Right renal pelvis (tissue), 4 donors: ENCODE measurements around the gene SCN3B. TPM values are rescaled to one million over a fixed set of nuclear protein-coding genes. Genes with fewer than 3 reads are reported as not detected.
"Not testable (repeated sequence)": the region's sequence is repeated elsewhere in the genome, so short reads cannot be mapped to it uniquely, and the experiment has no call there.

Experiments used
- DNase-seq, 4 donors: peaks; one replicate each; pipeline ENCODE4 v3.0.0-alpha.2; 2013; ENCODE audit warnings: low read depth in 4 of 4, low spot score in 3 of 4, missing footprints in 1 of 4
- polyA plus RNA-seq, 4 donors: library from polyadenylated mRNA; unstranded; fragments of 120-200 nt; gene quantifications; one replicate each; pipeline ENCODE4 v1.2.1, GENCODE V29; 2013; ENCODE audit not compliant: insufficient read length in 4 of 4

SCN3B gene
- polyA plus RNA-seq, 4 donors = 1.4 to 1.9 (median 1.6) TPM

DNA sequence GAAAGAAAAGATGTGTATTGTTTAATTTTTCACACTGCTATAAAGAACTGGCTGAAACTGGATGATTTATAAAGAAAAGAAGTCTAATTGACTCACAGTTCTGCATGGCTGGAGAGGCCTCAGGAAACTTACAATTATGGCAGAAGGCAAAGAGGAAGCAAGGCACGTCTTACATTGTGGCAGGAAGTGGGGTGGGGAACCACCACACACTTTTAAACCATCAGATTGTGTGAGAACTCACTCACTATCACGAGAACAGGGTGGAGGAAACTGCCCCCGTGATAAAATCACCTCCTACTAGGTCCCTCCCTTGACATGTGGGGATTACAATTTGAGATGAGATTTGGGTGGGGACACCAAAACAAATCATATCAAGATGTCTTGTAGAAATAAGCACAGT, 5.5 kb upstream of the SCN3B start:
- not testable (repeated sequence) for DNase-seq

DNA sequence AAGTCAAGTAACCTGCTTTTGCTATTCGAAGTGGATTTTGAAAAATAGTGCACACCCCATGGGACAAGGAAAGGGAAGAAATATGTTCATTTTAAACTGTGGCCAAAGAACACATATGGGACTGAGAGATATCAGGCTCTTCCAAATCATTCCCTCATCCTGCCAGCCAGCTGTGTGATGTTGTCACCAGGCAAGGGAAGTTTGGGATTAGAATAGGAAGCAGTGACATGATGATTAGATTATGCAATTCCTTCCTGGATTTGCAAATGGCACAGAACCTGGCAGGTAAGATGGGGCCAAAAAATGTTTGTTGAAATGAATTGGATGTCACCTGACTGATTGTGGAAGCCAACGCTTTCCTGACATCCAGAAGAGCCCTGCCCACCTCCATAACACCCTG, 4.9 kb upstream of the SCN3B start:
- DNase-seq = no peak

DNA sequence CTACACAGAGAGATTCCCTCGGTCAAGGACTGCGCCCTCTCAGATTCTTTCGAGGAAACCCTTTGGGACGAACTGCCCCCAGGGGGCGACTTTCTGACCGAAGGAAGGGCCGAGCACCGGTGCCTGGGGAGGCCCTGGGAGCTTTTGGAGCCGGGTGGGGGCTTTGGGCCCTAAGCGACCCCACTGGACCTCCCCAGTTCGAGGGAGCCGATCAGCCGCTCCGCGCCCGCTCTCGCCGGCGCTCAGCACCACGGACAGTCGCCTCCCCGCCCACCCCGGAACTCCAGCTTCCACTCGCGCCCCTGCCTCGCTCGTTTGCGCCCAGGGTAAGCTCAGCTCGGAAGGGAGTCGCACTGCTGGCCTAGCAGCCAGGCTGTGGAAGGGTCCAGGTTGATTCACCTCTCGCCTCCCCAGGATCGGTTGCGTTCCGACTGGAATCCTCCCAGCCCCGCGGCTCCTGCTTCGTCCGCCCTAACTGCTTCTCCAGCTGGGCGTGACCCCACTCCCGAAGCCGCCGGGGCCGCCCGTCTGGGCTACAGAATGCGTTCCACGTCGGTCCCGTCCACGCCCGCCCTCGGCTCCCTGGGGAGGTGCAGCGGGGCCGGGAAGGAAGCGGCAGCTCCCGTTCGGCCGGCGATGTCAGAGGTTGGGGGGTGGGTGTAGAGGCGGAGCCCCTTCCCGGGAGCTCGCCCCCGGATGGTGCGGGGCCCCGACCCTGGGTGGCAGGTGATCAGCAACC, 428 bp downstream of the SCN3B start:
- peak in 2 of 4 donors; percentile 29 to 57 for DNase-seq

DNA sequence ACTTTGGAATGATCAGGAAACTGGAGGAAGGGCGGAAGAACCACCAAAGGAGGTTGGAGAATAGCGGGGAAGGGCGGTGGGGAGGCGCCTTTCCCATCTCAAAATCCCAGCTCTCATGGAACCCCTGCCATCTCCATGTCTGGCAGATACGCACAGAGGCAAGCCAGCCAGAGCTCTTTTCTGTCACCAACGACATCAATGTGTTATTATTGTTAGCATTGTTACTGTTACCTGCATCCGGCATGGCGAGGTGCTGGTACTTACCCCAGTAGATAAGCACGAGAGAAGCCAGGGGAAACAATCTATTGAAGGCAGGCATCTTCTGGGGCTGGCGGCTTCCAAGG, 969 bp downstream of the SCN3B start:
- no peak for DNase-seq

DNA sequence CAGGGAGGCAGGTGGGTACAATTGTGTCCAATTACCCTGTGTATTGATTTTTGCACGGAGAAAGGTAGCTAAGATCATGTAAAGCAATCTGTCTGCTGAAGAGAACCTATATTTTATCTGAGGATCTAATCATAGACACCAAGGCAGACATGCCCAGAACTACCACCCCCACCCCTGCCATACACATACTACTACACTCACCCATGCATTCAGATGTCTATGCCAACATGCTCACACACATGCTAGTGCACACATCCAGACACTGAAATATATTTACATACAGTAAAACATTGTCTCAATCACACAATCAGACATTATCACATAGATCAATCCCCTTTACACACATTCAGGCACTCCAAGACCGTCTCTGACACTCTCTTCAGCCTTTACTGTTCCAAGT, 1.8 kb downstream of the SCN3B start:
- no peak for DNase-seq

DNA sequence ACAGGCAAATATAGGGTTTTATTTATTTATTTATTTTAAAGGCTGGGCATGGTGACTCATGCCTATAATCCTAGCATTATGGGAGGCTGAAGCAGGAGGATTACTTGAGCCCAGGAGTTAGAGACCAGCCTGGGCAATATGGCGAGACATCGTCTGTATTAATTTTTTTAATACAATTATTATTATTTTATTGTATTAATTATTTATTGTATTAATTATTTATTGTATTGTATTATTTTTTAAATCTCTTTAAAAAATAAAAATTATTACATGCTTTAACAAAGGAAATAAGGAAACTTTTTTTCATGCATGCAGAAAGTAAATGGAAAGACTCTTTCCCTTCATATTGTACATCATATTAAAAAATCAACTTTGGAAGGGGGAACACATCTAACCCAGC, 3.5 kb downstream of the SCN3B start:
- DNase-seq = no peak

DNA sequence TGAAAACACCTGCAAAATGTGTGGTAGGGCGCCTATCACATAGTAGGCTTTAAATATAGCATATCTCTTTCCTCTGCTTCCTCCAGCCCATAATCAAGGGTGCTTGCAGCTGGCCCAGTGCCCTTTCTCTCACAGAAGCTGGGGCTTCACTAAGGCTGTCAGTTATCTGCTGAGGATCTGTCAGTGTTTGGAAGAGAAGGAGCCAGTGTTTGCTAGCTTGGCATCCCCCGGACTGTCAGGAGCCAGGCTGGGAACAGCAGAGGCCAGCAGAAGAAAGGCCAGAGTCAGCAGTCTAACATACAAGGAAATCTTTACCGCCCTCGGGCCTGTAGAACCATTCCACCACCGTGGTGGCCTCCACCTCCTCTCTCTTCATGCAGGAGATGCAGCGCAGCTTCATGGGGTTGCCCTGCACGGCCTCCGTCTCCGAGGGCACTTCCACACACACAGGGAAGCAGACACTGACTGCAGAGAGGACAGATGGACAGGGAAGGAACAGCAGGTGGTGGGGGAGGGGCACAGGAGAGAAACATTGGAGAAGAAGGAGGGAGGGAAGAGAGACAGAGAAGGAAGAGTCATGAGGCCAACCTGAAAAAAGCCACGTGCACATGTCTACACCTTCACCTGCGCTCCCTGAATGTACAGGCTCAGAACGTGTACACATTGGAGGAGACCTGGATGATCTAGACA, 9.0 kb downstream of the SCN3B start:
- no peak for DNase-seq

DNA sequence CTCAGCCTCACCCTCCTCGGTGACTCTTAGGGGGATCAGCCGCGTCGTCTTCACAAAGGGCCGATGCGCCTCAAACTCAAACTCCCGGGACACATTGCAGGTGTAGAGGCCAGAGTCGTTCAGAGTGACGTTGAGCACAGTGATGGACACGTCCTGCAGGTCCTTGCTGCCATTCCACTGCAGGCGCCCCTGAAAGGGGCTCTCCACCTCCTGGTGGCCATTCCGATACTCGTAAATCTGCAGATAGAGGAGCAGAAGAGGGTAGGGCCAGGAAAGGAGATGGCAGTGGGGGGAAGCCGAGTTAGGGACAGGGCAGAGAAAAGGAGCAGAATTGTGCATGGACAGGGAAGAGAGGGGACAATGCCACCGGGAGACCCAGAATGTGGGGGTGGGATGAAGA, 12.0 kb downstream of the SCN3B start:
- no peak for DNase-seq

DNA sequence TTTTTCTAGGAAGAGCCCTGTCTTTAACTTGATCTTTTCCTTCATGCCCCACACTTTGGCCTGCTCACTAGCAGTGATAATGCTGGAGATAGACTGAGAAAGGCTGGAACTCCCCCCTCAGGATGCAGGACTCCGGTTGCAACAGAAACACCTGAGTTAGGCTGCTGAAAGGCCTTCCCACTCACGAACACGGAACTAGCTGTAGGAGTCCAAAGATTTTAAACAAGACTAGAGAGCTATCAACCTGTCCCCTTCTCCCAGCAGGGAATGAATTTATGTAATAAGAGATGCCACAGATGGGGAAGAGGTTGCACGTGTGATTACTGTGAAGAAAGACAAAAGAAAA, 13.0 kb downstream of the SCN3B start:
- no peak for DNase-seq

DNA sequence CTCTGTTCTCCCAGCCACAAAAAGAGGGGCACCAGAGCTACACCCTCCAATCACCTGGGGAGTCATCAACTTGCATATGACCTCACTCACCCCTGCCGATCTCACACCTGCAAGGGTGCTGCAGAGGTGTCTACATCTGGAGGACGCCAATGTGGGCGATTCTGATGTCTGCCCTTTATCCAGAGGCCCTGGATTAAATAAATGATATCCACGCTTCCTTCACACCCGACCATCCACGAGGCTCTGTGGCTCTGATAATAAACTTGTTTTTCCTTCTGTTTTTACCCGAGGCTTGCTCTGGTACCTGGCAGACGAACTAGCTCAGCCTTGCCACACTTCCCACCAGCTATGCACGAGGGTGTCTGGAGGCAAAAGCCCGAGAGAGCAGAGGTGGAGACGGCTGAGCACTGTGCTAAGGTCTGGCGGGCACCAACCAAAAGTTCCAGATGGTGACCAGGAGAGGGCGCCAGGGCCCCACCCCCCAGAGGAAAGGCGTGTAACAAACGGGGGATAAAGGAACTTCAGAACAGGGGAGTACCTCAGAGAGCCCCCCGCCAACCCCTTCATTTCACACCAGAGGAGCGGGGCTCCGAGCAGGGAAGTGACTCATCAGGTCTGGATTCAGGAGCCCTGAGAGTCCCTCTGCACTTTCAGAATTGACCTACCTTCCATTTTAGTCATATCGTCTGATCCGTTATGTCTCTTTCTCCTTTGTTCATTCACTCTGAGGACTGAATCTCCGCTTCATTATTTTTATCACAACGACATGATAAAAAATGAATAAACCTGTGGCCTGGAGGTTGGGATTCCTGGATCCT, 13.5 kb downstream of the SCN3B start:
- peak in 1 of 4 donors; percentile 10 for DNase-seq

DNA sequence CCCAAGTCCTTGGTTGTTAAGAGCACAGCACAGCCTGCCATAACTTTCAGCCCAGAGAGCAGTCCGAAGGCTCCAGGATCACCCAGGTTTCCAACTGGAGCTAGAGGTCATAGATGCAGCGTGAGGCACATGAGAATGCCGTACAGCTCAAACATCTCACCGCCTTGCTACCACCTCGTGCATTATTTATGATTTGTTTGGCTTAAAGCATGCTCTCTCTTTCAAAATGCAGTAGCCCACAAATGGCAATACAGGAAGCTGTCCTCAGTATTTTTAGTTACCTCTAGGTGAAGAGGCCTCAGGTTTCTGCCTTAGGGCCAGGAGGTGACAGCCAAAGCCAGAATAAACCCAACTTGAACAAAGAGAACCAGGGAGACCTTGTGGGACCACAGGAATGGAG, 14.4 kb downstream of the SCN3B start:
- no peak for DNase-seq

DNA sequence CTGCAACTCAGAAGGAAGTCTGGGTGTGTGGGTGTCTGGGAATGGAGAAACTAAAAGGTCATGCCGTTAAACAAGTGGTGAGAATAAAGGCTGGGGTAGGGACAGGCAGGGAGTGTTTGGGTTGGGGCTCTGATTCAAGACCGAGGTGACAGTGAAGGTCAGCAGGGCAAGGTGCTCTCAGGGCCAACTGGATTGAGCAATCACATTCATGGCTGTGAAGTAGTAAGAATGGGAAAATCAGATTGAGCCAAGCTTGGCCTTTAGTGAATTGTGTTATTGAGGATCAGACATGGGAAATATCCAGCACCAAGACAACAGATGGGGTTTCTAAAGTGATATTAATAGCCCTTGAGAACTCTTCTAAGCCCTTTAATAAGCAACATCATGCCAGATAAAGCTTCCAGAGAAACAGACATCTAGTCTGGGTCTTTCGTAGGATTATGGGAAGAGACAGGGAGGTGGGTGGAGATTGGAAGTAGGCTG, 24.3 kb downstream of the SCN3B start:
- DNase-seq = no peak

DNA sequence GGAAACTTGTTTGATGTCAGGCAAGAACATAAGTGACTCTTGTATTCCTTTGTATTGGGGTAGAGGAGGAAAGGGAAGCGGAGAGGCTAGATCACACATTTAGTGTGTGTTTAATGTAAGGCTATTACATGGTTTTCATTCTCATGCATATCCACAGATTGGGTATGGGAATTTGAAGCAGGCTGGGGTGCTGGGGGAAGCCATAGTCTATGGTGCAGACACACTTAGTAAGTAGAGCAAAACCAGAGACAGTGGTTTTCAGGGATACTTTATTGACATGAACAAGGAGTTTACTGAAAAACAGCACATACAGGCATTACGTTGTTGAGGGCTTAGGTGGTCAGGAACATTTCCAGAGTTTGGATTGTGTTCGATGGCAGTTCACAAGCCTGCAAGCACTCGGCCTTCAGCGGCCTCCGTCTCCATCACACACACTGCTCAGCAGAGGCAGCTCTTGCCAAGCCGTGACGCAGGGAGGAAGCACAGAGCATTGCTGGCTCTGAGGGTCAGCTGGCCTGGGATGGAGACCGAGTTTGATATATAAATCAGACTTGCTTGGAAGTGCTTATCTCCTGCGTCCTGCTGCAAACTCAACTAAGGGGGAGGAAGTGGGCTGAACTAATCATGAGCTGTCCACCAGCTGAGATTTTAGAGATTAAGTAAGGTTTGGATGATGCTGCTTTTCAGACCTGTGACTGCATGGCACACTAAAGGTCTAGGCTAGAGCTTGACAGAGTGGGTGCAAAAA, 25.3 kb downstream of the SCN3B start:
- peak in 3 of 4 donors; percentile 40 to 57 (median 50) for DNase-seq

DNA sequence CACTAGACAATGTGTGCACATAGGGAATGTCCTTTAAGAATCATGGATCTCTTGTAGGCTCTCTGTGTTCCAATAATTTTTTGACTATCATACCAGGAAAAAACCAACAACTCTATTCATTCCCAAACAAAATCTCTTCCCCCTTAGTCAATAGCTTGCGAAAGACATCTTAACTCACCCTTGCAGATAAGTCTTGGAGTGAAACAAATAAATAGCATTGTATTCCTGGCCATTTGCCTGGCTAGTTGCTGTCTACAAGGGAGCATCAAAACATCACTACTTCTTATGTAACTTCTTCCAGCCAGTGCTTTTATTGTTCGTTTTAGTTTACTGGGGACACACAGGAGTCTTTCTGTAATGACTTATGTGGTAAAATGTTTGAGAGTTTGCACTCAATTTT, 29.4 kb downstream of the SCN3B start:
- DNase-seq = no peak

DNA sequence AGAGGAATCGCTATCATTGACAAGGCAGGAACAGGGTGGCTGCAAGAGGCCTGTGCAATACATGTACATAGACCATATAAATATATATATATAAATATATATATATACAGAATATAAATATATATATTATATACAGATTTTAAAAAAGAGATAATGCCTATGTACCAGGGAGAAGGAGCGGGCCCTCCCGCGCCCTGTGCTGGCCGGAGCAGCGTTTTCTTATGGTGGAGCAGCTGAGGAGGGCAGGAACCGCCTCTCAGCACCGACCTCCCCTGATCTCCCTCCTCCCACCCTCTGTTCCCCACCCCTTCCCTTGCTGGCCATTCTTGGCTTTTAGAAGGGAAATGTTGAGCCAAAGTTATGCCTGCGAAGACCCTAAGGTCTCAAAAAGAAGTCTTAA, 31.8 kb downstream of the SCN3B start:
- DNase-seq = no peak

DNA sequence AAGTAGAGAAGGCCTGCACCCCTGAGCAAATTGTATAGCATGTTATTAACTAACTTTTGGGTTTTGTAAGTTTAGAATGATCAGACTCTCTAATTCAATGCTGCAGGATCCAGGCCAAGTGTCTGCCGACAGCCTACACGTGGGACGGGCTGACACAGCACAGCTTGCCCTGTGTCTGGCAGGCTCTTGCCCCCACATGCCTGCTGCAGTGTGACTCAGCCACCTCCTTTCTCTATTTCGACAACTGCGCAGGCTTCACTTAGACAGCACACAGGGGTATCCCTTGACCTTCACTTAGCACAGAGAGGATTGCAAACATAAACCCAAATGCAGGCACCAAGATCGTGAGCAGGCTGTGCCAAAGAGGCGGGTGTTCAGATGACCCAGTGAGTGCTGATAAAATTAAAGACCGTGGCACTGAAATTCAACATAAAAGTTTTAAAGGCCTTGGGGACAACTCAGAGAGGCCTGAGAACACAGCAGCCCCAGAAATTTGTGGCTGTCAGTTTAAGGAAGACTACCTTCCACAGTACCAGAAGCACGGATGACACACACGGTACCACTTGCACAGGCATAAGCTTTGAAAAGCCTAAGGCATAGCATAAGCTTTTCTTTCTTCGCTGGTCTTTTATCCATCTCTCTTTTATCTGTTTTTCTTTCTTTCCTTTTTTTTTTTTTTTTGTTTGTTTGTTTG, 37.8 kb downstream of the SCN3B start:
- no peak for DNase-seq

DNA sequence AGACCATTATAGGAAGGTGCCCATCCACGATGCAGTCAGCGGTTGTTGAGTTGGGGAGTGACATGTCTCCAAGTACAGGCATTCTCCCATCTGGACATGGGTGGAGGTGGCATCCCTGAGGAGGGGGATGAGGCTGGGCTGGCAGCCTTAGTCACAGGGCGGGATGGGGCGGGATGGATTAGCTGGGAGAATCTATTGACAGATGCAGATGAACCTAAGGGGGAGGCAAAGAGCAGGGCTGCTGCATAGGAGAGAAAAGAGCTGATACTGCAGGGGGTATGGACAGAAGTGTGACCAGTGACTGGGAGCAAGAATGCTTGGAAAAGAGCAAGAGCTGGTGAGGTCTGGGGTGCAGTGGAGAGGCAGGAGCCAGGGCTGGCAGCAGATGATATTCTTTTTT, 42.7 kb downstream of the SCN3B start:
- DNase-seq = no peak

DNA sequence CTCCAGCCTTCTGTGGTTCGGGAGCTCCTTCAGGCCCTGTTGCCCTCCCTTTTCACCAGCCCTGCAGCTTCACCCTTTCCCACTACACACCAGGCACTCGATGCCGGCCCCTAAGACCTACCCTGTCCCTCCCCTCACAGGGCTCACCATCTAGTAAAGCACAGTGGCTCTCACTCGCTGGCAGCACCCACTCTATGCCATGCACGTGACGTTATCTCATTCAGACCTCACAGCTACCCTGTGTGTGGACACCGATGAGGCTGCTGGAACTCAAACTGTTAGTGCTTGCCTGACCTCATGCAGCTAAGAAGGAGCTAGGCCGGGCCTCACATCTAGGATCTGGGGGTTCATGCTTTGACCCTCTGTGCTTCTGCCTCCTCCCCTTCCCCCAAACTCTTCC, 45.5 kb downstream of the SCN3B start:
- no peak for DNase-seq

DNA sequence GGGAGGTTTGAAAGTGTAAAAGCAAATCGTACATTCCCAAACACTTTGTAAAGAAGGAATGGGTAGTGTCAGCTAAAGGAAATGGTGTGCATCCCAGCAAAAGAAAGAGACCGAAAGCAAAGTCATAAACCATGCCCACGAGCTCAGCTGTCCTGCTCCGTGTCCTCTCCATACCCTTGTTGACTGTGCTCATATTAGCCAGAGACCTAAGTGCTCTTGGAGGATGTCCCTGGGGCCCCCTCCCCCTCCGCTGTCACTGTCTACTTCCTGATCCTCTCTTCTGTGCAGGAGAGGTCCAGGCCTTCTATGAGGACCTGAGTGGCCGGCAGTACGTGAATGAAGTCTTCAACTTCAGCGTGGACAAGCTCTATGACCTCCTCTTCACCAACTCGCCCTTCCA, 46.1 kb downstream of the SCN3B start:
- no peak for DNase-seq

DNA sequence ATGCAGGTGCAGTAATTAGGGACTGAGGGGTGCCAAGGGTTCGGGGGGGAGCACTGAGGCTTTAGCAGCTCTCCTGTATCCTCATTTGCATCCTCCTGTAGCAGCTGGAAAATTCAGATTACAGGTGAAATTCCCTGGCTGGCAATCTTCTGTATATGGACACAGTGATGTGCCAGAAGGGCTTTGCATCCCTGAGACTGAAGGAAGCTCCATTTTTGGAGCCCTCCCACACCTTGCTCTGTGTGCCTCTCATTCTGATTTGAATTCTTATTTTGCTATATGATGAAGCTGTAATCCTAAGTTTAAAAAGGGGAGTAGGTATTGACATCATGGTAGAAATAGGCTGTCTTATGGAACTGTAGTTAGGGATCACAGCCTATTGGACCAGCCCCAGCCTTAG, 46.6 kb downstream of the SCN3B start:
- no peak for DNase-seq
